Effector memory CD8-positive, alpha-beta T cell (primary cell): ENCODE data around the gene NOD1.
A peak's percentile ranks its signal among the peaks of the same experiment; 100 is the strongest.
"Not testable (repeated sequence)": the region's sequence is repeated elsewhere in the genome, so short reads cannot be mapped to it uniquely, and the experiment has no call there.

ENCODE experiments used
- ATAC-seq: fragments of 150-1000 bp; cut with Tn5 transposase; replicated peaks from 2 replicates; pipeline ENCODE4 v1.10.0; 2021; ENCODE audit warnings: mild to moderate bottlenecking, moderate library complexity
- DNase-seq, 3 experiments: peaks; one replicate each; pipeline ENCODE4 v3.0.0; 2021
- H3K27ac Mint-ChIP-seq, 2 donors: one replicate each; pipeline ENCODE4 v1.8.0; 2022; ENCODE audit warnings: mild to moderate bottlenecking in 2 of 2, mixed read lengths in 2 of 2, moderate library complexity in 2 of 2
- H3K27me3 Mint-ChIP-seq, 2 donors: one replicate each; pipeline ENCODE4 v1.8.0; 2022; ENCODE audit warnings: mixed read lengths in 2 of 2
- H3K36me3 Mint-ChIP-seq: one replicate; pipeline ENCODE4 v1.8.0; 2022; ENCODE audit warnings: mild to moderate bottlenecking, moderate library complexity, mixed read lengths; ENCODE audit not compliant: insufficient read depth
- H3K4me1 Mint-ChIP-seq, 2 donors: one replicate each; pipeline ENCODE4 v1.8.0; 2022; ENCODE audit warnings: low read depth in 2 of 2, mixed read lengths in 2 of 2
- H3K4me3 Mint-ChIP-seq, 2 donors: one replicate each; pipeline ENCODE4 v1.8.0; 2022; ENCODE audit warnings: mild to moderate bottlenecking in 2 of 2, mixed read lengths in 2 of 2, moderate library complexity in 2 of 2
- H3K9me3 Mint-ChIP-seq, 2 donors: one replicate each; pipeline ENCODE4 v1.8.0; 2022; ENCODE audit warnings: mixed read lengths in 2 of 2

Gene NOD1

DNA sequence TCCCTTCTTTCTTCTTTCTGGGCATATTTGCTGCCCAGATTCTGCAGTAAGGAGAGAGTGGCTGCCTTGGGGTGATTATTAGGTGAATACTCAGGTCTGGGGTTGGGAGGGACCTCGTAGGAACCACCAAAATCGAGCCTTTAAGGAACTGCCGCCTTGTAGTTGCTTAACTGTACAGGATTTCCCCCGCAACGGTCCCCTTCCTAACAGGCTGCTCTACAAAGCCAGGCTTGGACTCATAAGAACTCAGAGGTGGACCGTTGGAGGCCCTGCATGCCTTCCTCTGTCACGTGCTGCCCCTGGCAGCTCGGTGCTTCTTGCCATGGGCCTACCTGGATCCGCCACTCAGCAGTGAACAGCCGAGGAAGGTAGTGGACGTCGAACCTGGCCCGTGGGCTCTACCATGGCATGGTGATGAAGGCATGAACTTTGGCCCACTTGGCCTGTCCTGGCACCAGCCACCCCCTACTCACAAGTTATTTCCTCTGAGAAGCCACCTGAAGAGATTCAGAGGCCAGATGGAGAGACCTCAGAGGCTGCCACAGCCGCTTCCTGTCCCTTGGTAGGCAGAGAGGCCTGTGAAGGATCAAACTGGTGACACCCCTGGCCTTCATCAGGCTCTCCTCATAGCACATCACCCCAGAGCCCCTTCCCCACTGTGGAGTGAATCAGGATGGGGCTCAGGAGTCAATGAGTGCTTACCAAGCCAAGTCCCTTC lies 54.6 kb downstream of the NOD1 start:
- no peak overlapping the region for H3K27ac Mint-ChIP-seq

DNA sequence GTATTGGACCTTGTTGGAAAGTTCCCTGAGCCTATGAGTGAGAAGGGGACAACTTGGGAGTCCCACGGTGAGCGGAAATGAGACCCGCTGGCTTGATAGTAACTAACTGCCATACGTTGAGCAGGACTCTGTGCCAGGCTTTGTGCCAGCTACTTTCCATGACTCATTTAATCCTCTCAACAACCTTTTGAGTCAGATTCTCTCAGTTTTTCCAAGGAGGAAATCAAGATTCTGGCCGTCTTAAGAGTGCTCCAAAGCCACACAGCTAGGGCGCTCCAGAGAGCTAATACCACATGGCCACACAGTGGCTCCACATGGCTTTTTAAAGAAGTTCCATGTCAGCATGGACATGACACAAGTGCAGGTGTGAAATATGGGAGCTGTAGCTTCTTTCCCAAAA lies 55.7 kb downstream of the NOD1 start:
- ATAC-seq: no peak
- H3K4me3 Mint-ChIP-seq: no peak overlapping the region
- no peaks in the 10 kb centered on the region for H3K27me3 Mint-ChIP-seq
- DNase-seq: no peak
- H3K27ac Mint-ChIP-seq: no peak overlapping the region
- H3K4me1 Mint-ChIP-seq: peaks cover 0 to 4% of the 10 kb centered on the region in 2 donors
- peaks cover 0 to 6% of the 10 kb centered on the region in 2 donors for H3K9me3 Mint-ChIP-seq
- peaks cover 1% of the 10 kb centered on the region for H3K36me3 Mint-ChIP-seq

More for the DNA sequence above, 54.6 kb downstream of the NOD1 start:
- no peak for DNase-seq
- no peak for ATAC-seq
- Mint-ChIP-seq H3K4me1 (peaks cover 0 to 4% of the 10 kb centered on the region in 2 donors), H3K9me3 (peaks cover 0 to 6% of the 10 kb centered on the region in 2 donors), H3K4me3 (no peak overlapping the region), H3K36me3 (peaks cover 7% of the 10 kb centered on the region), H3K27me3 (no peaks in the 10 kb centered on the region)

DNA sequence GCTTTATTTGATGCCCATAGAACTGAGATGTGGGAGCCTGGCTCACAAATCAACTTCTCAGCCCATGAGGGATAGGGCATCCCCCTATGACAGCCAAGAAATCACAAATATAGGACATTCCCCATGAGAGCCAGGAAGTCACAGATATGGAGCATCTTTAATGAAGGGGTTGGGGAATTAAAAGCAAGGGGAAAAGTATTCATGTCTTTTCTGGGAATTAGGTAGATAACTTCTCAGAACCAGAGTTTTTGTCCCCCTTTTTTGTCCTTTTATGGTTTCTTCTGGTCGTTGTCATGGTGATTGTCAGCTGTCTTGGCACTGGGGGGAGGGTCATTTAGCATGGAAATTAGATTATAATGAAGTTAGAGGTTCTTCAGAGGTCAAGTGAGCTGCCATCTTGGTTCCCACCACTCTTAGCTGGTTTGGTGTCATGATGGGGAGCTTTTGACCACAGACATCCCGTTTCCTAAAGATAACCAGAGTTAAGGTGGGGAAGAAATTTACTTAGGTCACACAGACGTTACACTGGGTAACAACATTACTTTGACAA lies 56.9 kb downstream of the NOD1 start:
- H3K36me3 Mint-ChIP-seq: no peaks in the 10 kb centered on the region
- peak overlapping the region in 1 of 2 donors; percentile 7 for H3K27ac Mint-ChIP-seq
- H3K4me3 Mint-ChIP-seq: no peak overlapping the region
- H3K4me1 Mint-ChIP-seq: peaks cover 0 to 4% of the 10 kb centered on the region in 2 donors
- H3K27me3 Mint-ChIP-seq: no peaks in the 10 kb centered on the region
- no peak for DNase-seq
- peaks cover 0 to 6% of the 10 kb centered on the region in 2 donors for H3K9me3 Mint-ChIP-seq
- no peak for ATAC-seq

DNA sequence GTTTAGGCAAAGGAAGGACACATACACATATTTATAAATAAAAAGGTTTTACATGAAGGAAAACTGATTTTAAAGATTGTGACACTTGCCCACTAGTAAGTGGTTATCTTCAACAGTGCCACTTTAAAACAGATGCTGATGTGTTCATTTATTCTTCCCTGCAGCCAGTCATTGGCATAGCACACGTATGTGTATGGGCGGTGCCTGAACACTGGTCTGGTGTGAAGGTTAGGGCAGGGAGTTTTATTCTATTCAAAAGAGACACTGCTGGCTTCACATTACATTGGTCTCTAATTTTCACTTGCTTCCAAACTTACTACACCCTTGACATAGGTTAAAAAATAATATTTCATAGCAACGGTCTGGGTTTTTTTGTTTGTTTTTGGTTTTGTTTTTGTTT lies 57.9 kb downstream of the NOD1 start:
- Mint-ChIP-seq H3K9me3 (peaks cover 0 to 6% of the 10 kb centered on the region in 2 donors), H3K4me3 (no peak overlapping the region), H3K36me3 (no peaks in the 10 kb centered on the region), H3K27ac (no peak overlapping the region), H3K4me1 (peaks cover 0 to 4% of the 10 kb centered on the region in 2 donors), H3K27me3 (no peaks in the 10 kb centered on the region)
- ATAC-seq (no peak), DNase-seq (no peak)

DNA sequence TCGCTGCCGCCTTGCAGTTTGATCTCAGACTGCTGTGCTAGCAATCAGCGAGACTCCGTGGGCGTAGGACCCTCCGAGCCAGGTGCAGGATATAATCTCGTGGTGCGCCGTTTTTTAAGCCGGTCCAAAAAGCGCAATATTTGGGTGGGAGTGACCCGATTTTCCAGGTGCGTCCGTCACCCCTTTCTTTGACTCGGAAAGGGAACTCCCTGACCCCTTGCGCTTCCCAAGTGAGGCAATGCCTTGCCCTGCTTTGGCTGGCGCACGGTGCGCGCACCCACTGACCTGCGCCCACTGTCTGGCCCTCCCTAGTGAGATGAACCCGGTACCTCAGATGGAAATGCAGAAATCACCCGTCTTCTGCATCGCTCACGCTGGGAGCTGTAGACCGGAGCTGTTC lies 58.5 kb downstream of the NOD1 start:
- H3K9me3 Mint-ChIP-seq, DNase-seq, H3K4me1 Mint-ChIP-seq, H3K27me3 Mint-ChIP-seq, ATAC-seq, H3K4me3 Mint-ChIP-seq, H3K27ac Mint-ChIP-seq, H3K36me3 Mint-ChIP-seq: not testable (repeated sequence)

DNA sequence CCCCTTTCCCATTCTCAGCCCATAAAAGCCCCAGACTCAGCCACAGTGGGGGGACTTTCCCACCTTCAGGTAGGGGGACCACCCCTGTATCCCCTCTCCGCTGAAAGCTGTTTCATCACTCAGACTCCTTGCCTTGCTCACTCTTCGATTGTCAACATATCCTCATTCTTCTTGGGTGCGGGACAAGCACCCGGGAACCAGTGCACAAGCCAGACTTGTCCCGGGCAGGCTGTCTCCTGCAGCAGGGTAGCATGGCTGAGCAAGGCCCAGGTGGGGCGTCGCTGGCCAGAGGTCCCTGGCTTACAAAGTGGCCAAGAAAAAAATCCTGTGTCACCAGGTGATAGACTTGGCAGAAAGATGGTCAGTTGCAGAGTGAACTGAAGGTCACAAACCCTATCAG lies 64.7 kb downstream of the NOD1 start:
- H3K36me3 Mint-ChIP-seq: peaks cover 5% of the 10 kb centered on the region
- no peaks in the 10 kb centered on the region for H3K27me3 Mint-ChIP-seq
- no peak for ATAC-seq
- H3K27ac Mint-ChIP-seq: no peak overlapping the region
- H3K9me3 Mint-ChIP-seq: no peaks in the 10 kb centered on the region
- H3K4me3 Mint-ChIP-seq: no peak overlapping the region
- DNase-seq: no peak
- peaks cover 0 to 3% of the 10 kb centered on the region in 2 donors for H3K4me1 Mint-ChIP-seq

DNA sequence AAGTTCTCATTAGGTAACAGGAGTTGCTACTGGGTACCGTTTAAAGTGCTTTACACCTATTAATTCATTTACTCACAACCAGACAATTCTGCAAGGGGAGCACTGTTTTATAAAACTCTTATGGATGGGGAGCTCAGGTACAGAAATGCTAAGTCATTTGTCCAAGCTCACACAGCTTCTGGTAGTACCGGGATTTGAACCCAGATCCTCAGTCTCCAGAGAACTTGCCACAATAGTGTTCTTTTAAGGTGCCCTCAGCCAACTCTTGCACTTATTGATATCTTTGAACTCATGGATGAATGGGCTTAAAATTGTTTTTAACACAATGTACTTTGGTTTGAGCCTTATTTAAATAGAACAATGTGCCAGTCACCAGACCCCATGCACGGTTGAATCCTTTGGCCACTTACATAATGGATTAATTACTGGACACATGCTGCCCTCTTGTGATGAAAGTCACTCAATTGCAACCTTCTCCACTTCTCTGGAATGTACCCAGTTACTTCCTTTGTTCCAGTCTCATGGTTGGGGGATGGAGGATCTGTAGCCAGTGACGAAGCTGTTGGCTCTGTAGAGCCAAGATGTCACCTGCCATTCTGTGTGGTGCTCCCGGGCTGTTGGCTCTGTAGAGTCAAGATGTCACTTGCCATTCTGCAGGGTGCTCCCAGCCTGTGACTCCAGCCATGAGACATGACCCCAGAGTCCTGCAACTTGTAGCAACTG lies 65.6 kb downstream of the NOD1 start:
- Mint-ChIP-seq H3K27ac (no peak overlapping the region), H3K36me3 (peaks cover 7% of the 10 kb centered on the region), H3K9me3 (no peaks in the 10 kb centered on the region), H3K27me3 (no peaks in the 10 kb centered on the region), H3K4me3 (no peak overlapping the region), H3K4me1 (peaks cover 0 to 3% of the 10 kb centered on the region in 2 donors)
- ATAC-seq (peak; percentile 46), DNase-seq (peak in 2 of 3 experiments; percentile 4 to 9)

DNA sequence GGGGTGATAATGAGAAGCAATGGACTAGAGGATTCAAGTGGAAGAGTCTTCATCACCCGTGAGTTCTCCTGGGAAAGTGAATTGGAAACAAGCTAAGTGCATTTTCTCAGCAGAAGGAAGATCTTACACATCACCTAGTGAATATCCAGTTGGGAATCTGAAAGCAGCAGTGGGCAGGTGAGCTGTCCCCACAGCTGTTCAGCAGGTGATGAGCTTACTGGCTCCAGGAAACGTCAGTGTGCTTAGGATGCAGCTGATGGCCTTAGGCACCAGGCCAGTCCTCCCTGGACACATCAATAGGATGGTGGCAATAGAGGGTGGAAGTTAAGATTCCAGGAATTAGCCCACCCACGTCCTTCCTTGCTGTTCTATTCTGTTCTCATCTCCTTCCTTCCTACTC lies 66.7 kb downstream of the NOD1 start:
- DNase-seq (no peak), ATAC-seq (no peak)
- peaks cover 7% of the 10 kb centered on the region for H3K36me3 Mint-ChIP-seq
- no peaks in the 10 kb centered on the region for H3K27me3 Mint-ChIP-seq
- H3K4me1 Mint-ChIP-seq: peaks cover 0 to 3% of the 10 kb centered on the region in 2 donors
- H3K9me3 Mint-ChIP-seq: no peaks in the 10 kb centered on the region
- H3K4me3 Mint-ChIP-seq: no peak overlapping the region
- H3K27ac Mint-ChIP-seq: peak overlapping the region in 1 of 2 donors; percentile 53

DNA sequence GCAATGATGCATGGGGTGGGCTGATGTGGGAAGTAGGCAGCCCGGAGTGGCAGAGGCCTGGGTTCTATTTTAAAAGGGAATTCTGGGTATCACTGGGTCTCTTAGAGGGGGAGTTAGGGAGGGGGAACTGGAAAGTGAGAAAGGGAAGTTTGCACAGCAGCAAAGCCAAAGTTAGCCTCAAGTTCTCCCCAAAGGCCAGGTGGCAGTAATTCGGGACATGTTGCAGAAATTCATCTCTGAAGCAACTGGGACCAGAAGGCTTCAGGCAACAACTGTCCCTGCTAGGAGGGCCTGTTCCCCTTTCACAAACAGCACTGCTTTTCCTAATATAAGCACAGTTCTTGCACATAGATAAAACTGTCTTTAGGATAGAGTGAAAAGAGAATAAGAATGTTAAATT lies 67.4 kb downstream of the NOD1 start:
- no peak overlapping the region for H3K4me3 Mint-ChIP-seq
- H3K27ac Mint-ChIP-seq: peak overlapping the region; percentile 23 to 53
- H3K36me3 Mint-ChIP-seq: peaks cover 7% of the 10 kb centered on the region
- H3K27me3 Mint-ChIP-seq: no peaks in the 10 kb centered on the region
- ATAC-seq: no peak
- H3K9me3 Mint-ChIP-seq: no peaks in the 10 kb centered on the region
- DNase-seq: no peak
- peaks cover 0 to 3% of the 10 kb centered on the region in 2 donors for H3K4me1 Mint-ChIP-seq

DNA sequence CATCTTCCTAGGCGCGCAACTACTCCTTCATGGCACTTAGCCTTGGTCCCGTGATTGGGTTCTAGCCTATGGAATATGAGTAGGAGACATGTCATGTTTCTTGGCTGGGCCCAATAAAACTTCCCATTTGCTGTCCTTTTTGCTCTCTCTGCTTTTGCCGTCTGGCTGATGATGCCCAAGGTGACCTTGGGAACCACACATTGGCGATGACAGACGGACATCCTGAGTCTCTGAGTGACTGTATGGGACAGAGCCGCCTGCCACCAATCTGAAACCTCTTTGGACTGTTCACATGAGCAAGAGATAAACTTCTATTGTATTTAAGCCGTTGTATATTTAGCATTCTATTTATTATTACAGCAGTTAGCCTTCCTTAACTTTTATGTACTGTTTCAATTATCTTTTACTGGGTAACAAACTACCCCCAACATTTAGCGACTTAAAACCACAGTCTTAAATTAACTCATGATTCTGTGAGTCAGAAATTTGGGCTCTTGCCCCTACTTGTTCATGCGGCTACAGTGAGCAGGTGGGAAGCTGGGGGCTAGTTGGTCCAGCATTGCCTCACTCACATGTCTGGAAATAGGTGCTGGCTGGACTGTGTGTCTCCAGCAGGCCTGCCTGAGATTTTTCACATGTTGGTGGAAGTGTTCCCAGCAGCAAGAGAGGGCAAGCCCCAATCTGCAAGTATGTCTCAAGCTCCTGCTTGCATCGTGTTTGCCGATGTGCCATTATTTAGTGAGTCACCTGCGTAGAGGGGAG lies 71.7 kb downstream of the NOD1 start:
- Mint-ChIP-seq H3K27me3 (no peaks in the 10 kb centered on the region), H3K4me3 (no peak overlapping the region), H3K4me1 (peaks cover 0 to 3% of the 10 kb centered on the region in 2 donors), H3K36me3 (peaks cover 6% of the 10 kb centered on the region), H3K27ac (peak overlapping the region in 1 of 2 donors; percentile 44), H3K9me3 (no peaks in the 10 kb centered on the region)
- no peak for DNase-seq
- no peak for ATAC-seq

DNA sequence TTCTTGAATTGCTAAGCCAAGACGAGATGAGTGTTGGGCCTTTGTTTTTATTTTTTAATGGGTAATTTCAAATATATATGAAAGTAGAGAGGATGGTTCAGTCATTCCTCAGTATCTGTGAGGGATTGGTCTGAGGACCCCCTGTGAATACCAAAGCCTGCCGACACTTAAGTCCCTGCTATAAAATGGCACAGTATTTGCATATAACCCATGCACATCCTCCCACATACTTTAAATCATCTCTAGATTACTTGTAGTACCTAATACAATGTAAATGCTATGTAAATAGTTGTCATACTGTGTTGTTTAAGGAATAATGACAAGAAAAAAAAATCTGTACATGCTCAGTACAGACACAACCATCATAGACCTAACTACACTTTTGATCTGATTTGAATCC lies 73.4 kb downstream of the NOD1 start:
- Mint-ChIP-seq H3K4me1 (peaks cover 0 to 9% of the 10 kb centered on the region in 2 donors), H3K4me3 (no peak overlapping the region)

DNA sequence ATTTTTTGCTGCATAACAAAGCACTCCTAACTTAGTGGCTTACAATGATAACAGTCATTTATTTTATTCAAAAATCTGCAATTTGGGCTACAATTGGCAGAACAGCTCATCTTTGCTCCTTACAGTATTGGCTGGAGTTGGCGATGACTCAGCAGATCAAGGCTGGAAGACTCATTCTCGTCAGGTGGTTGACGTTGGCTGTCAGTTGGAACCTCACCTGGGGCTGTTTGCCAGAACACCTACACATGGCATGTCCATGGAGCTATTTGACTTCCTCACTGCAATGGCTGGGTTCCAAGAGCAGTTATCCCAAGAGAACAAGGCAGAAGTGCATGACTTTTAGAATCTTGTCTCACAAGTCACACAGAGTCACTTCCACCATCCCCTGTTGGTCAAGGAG lies 75.1 kb downstream of the NOD1 start:
- H3K9me3 Mint-ChIP-seq: no peaks in the 10 kb centered on the region
- ATAC-seq (no peak), DNase-seq (no peak)
- H3K4me3 Mint-ChIP-seq: no peak overlapping the region
- peaks cover 4% of the 10 kb centered on the region for H3K36me3 Mint-ChIP-seq
- no peak overlapping the region for H3K27ac Mint-ChIP-seq
- peaks cover 0 to 9% of the 10 kb centered on the region in 2 donors for H3K4me1 Mint-ChIP-seq
- H3K27me3 Mint-ChIP-seq: no peaks in the 10 kb centered on the region

More for the DNA sequence above, 73.4 kb downstream of the NOD1 start:
- Mint-ChIP-seq H3K36me3 (peaks cover 6% of the 10 kb centered on the region), H3K27ac (no peak overlapping the region), H3K27me3 (no peaks in the 10 kb centered on the region), H3K9me3 (no peaks in the 10 kb centered on the region)
- ATAC-seq (no peak), DNase-seq (no peak)

DNA sequence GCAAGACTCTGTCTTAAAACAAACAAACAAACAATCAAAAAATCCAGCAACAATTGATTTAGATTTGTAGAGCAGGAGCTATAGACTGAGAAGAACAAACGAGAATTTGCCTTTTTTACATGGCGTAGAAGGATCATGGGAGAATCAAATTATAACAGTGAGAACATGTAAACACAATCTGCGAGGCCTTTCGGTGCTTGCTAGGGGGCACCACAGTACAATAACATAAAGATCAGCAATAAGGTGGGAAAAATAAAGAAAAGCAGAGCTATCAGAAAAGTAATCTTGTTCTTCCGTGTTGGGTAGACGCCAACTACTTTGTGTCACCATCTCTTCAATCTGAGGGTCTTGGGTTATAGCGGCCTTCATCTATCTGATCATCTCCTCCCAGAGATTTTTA lies 82.2 kb downstream of the NOD1 start:
- H3K27me3 Mint-ChIP-seq: no peaks in the 10 kb centered on the region
- H3K9me3 Mint-ChIP-seq: no peaks in the 10 kb centered on the region
- H3K27ac Mint-ChIP-seq: no peak overlapping the region
- peaks cover under 1% of the 10 kb centered on the region for H3K36me3 Mint-ChIP-seq
- DNase-seq (no peak), ATAC-seq (no peak)
- H3K4me3 Mint-ChIP-seq: no peak overlapping the region
- H3K4me1 Mint-ChIP-seq: peaks cover 0 to 2% of the 10 kb centered on the region in 2 donors
